Fibroblast of upper back skin (primary cell): Measurements from ENCODE around the gene SPIRE1.

Experiments
- DNase-seq: peaks from one replicate; pipeline ENCODE4 v3.0.0-alpha.2; 2013

SPIRE1 gene

DNA sequence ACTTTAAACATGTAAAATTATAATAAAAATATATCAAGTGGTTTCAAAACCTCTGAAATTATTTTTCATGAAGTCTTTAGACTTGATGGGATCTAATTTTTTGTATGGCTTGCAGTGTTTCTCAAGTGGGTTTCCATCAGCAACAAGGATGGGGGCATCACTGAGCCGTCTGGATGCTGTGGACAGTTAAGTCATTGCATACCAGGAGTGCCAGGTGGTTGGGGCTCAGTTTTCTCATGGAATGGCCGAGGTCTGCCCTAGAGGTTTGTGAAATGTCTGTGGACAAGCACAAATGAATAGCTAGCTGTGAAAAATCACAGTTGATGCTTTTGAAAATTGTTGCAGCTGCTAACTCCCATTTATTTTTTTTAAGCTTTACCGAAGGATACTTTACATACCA, 248.4 kb downstream of the SPIRE1 start:
- peak; percentile 39 for DNase-seq

DNA sequence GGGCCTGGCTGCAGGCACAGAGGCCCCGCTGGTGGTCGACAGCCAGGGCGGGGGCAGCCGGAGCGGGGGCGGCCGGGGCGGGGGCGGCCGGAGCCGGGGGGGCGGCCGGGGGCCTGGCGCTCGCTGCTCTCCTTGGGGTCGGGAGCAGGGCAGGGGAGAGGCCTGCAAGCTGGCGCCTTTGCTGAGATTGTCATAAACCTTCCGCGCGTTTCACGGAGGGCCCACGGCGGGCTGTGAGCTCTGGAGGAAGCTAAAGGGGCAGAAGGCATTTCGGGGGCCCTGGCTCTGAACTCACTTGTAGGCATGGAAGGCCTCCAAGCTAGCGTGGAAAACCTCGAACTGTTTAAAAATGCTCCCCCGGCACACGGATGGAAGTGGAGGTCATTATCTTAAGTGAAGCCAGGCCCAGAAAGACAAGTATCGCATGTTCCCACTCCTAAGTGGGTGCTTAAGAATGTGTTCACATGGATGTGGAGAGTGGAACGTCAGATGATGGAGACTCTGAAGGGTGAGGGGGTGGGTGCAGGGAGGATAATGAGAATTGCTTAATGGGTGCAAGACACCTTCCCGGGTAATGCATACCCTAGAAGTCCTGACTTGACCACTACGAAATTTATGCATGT, 249.5 kb downstream of the SPIRE1 start:
- DNase-seq = no peak

DNA sequence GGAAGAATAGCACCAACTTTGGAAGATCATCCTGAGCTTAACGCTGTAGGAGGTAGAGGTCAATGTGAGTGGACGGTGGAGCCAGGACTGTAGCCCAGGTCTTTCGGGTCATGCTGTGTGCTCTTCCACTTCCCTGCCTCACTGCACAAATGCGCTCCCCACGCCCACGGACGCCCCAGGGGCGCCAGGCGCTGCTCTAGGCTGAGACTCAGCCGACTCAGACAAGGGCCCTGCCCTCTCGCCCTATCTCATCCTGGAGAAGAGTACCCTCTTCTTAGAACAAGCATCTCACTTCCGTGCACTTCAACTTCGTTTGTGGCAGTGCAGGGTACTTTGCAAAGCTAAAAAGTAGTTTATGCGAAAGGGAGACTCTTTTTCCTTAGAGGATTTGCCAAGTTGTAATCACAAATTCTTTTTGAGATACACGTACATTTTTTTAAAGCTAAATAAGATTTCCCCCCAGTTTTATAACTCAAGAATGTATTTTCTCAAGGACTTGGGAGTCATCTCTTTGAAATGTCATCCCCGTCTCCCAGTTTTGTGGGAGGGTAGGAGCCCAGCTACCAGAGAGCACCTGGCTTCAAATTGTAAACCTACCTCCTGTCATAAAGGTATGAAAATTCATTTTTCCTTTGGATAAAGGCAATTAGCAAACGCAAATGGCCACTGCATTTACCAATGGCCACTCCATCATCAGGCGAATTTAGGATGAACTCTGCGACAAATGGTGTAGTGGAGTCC, 251.4 kb downstream of the SPIRE1 start:
- no peak for DNase-seq

GRCh38 chr18:12405066-12405465, 252.8 kb downstream of the SPIRE1 start:
- DNase-seq = no peak

DNA sequence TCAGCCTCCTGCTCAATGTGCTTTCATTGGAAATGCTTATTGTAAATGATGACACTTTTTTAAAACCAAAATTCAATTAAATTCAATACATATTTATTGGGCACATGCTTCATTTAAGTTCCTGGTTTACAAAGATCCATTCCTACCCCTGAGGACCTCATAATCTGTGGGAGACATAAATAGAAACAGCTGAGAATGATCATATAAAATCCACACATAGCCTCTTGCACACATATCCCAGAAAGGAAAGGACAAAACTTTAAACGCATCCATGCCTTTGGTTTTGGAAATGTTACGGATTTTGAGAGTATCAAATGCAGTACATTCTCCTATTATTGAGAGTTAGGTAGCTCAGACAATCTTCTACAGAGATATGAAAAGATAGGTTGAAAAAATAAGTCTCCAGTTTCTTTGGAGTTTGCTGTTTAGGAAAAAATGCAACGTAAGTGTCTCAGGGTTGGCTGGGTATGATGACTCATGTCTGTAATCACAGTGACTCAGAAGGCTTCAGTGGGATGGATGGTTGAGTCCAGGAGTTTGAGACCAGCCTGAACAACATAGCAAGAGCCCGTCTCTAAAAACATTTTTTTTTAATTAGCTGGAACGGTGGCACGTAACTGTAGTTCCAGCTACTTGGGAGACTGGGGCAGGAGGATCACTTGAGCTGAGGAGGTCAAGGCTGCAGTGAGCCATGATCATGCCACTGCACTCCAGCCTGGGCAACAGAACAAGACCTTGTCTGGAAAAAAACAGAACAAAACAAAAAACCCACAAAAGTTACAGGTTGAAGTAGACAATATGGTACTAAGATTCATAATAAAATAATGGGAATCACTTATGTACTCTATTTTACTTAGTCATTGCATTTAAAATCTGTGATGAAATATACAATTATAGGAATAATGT, 254.1 kb downstream of the SPIRE1 start:
- peak; percentile 92 for DNase-seq

GRCh38 chr18:12401881-12402280, 256.0 kb downstream of the SPIRE1 start:
- DNase-seq = no peak

GRCh38 chr18:12399231-12399630, 258.7 kb downstream of the SPIRE1 start:
- DNase-seq = no peak

- DNase-seq = peak; percentile 18
Observed at GRCh38 chr18:12398625-12399024, 259.3 kb downstream of the SPIRE1 start.

DNA sequence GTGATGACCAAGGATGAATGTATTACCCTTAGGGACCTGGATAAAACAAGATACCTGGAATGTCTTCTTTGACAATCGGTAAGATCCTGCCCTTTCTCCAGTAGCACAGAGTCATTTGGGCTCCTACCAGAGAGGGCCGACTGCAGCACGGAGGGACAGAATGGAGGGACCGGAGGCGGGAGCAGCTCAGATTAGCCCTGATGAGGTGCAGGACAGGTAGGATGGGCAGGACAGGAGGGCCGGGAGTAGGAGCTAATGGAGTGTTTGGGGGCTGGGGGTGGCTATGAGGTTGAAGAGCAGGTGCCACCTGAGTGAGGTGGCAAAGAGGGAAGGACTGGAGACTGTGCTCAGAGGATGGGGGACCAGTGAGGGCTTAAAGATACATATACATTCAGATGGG, 260.1 kb downstream of the SPIRE1 start:
- no peak for DNase-seq

DNA sequence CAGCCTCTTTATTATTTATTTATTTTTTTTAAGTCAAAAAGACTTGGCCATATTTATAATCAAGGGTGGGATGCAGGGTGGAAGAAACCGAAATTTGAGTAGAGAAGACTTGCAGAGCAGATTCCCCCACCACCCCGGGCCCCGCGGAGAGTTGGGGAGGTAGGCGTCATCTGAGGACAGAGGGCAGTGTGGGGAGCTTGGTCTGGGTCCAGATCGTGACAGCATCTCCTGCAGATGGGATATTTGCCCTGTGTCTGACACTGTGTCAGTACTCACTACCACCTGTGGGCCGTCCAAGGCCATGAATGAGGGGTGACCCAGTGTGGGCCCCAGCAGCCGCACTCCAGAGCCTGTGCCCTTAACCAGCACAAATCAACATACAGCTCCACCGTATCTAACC, 260.7 kb downstream of the SPIRE1 start:
- no peak for DNase-seq
